ENCODE measurements around the gene LYSMD2. TPM values are rescaled to one million over a fixed set of nuclear protein-coding genes. Genes with fewer than 3 reads are reported as not detected.

Gene LYSMD2
- total RNA-seq, 2 experiments from 2014 or later, result 17.4 TPM

DNA sequence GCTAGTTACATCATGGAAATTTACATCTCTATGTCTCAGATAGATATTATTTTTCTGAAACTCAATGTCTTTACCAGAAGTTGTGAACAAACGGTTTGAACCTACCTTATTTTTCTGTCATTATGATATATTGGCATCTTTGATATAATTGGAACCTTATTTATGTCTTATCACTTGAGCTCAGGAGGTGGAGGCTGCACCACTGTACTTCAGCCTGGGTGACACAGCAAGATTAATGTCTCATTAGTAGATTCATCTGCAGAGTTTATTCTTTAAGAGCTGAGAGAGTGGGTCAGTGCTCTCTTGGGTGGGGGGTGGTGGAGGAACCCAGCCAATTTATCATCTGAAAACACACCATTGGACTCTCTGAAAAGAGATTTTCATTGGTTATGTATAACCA lies 34.7 kb downstream of the LYSMD2 start:
- Mint-ChIP-seq H3K4me3 (no peak overlapping the region), H3K4me1 (ENCODE audit: low read depth) (no peaks in the 10 kb centered on the region), H3K9me3 (no peaks in the 10 kb centered on the region), H3K36me3 (ENCODE audit: low read depth) (no peaks in the 10 kb centered on the region), H3K27ac (no peak overlapping the region), H3K27me3 (peaks cover 21% of the 10 kb centered on the region)
- Histone ChIP-seq H3K4me1 (ENCODE audit: insufficient read depth, low read length) (no peaks in the 10 kb centered on the region), H3K4me3 (ENCODE audit: low read length) (no peak overlapping the region), H3K27me3 (ENCODE audit: control insufficient read depth in 1 of 2, insufficient read depth in 2 of 2, low read length in 2 of 2) (peaks cover 0 to 10% of the 10 kb centered on the region in 2 experiments), H3K36me3 (ENCODE audit: insufficient read depth, low read length) (no peaks in the 10 kb centered on the region), H3K27ac (ENCODE audit: low read depth in 1 of 2, low read length in 2 of 2) (no peak overlapping the region), H3K9me3 (ENCODE audit: control insufficient read depth in 1 of 2, insufficient read depth in 1 of 2, low read length in 2 of 2) (no peaks in the 10 kb centered on the region)
- ChIA-PET CTCF (interaction anchor here (1.2 to 1.6 kb wide), 2 partner anchors 17 to 53 kb away, joined by 3 read pairs; no protein-coding TSS in a partner anchor), POLR2A (no interaction called here)
- TF ChIP-seq CTCF (IDR thresholded peaks at IDR 0.05), result no peak
- no peak for ATAC-seq (ENCODE audit: poor library complexity)
- intact Hi-C loops (cut with DNase I, micrococcal nuclease), result no loop called here
- no peak for DNase-seq

- no peak for TF ChIP-seq CTCF (IDR thresholded peaks at IDR 0.05)
- no peaks in the 10 kb centered on the region for H3K36me3 Mint-ChIP-seq (ENCODE audit: low read depth)
Observed at GRCh38 chr15:51699373-51699772, 38.1 kb downstream of the LYSMD2 start.

DNA sequence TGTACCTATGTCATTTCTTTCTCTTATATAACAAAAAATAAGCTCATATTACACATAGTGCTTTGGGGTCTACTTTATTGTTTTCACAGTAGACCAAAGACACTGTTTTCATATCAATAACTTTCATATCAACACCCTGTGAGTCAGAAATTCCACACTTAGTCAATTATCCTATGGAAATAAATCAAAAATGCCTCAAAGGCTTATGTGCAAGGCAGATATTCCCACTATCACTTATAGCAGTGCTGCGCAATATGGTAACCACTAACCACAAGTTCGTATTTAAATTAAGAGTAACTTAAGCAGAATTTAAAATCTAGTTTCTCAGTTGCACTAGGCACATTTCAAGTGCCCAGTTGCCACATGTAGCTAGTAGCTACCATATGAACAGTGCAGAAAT lies 40.3 kb downstream of the LYSMD2 start:
- no peak overlapping the region for H3K27ac Mint-ChIP-seq
- Histone ChIP-seq H3K27me3 (ENCODE audit: control insufficient read depth in 1 of 2, insufficient read depth in 2 of 2, low read length in 2 of 2) (peaks cover 5 to 10% of the 10 kb centered on the region in 2 experiments), H3K4me1 (ENCODE audit: insufficient read depth, low read length) (no peaks in the 10 kb centered on the region), H3K36me3 (ENCODE audit: insufficient read depth, low read length) (no peaks in the 10 kb centered on the region), H3K4me3 (ENCODE audit: low read length) (no peak overlapping the region), H3K27ac (ENCODE audit: low read depth in 1 of 2, low read length in 2 of 2) (no peak overlapping the region), H3K9me3 (ENCODE audit: control insufficient read depth in 1 of 2, insufficient read depth in 1 of 2, low read length in 2 of 2) (no peaks in the 10 kb centered on the region)
- intact Hi-C loops (cut with DNase I, micrococcal nuclease), result no loop called here
- no peak overlapping the region for H3K4me3 Mint-ChIP-seq
- no peaks in the 10 kb centered on the region for H3K36me3 Mint-ChIP-seq (ENCODE audit: low read depth)
- TF ChIP-seq CTCF (IDR thresholded peaks at IDR 0.05), result no peak
- peaks cover 3% of the 10 kb centered on the region for H3K4me1 Mint-ChIP-seq (ENCODE audit: low read depth)
- no peaks in the 10 kb centered on the region for H3K9me3 Mint-ChIP-seq
- ATAC-seq (ENCODE audit: poor library complexity), result no peak
- peaks cover 19% of the 10 kb centered on the region for H3K27me3 Mint-ChIP-seq
- CTCF ChIA-PET, result interaction anchor here (1.3 kb wide), 1 partner anchor 47 kb away, joined by 3 read pairs; no protein-coding TSS in a partner anchor
- POLR2A ChIA-PET, result no interaction called here
- no peak for DNase-seq

More at GRCh38 chr15:51699373-51699772, 38.1 kb downstream of the LYSMD2 start:
- Histone ChIP-seq H3K27me3 (ENCODE audit: control insufficient read depth in 1 of 2, insufficient read depth in 2 of 2, low read length in 2 of 2) (peaks cover 0 to 10% of the 10 kb centered on the region in 2 experiments), H3K27ac (ENCODE audit: low read depth in 1 of 2, low read length in 2 of 2) (no peak overlapping the region), H3K4me1 (ENCODE audit: insufficient read depth, low read length) (no peaks in the 10 kb centered on the region), H3K36me3 (ENCODE audit: insufficient read depth, low read length) (no peaks in the 10 kb centered on the region), H3K9me3 (ENCODE audit: control insufficient read depth in 1 of 2, insufficient read depth in 1 of 2, low read length in 2 of 2) (no peaks in the 10 kb centered on the region), H3K4me3 (ENCODE audit: low read length) (no peak overlapping the region)
- intact Hi-C loops (cut with DNase I, micrococcal nuclease), result no loop called here
- Mint-ChIP-seq H3K4me3 (no peak overlapping the region), H3K27ac (no peak overlapping the region), H3K27me3 (peaks cover 14% of the 10 kb centered on the region), H3K4me1 (ENCODE audit: low read depth) (no peaks in the 10 kb centered on the region), H3K9me3 (no peaks in the 10 kb centered on the region)
- ChIA-PET POLR2A (interaction anchor here (0.9 kb wide), 1 partner anchor 37 kb away, joined by 4 read pairs; no protein-coding TSS in a partner anchor), CTCF (interaction anchor here (0.6 to 1.2 kb wide), 2 partner anchors 18 to 54 kb away, joined by 3 read pairs; partner anchors contain the start of gene SCG3)
- DNase-seq, result no peak
- ATAC-seq (ENCODE audit: poor library complexity), result no peak

Measured in CD4-positive, alpha-beta T cell (primary cell).